SK-N-SH (cell line): Measurements from ENCODE around the gene BCL11B. TPM values are rescaled to one million over a fixed set of nuclear protein-coding genes. Genes with fewer than 3 reads are reported as not detected.

Source experiments
- CTCF ChIA-PET: fragments of 300-600, 350-600 bp; formaldehyde crosslinking; extraction: SDS; loops from one replicate; lab custom pipeline; 2021; lab: Yijun Ruan, JAX
- POLR2A ChIA-PET: fragments of 350-600 bp; sonication (Branson Sonifier 250); formaldehyde crosslinking; extraction: SDS; loops from one replicate; lab custom pipeline; 2020; ENCODE audit warnings: antibody characterized with exemption, inconsistent platforms; lab: Yijun Ruan, JAX
- DNase-seq: peaks from one replicate; pipeline ENCODE4 v3.0.0; 2012
- H2AFZ ChIP-seq: fragments of 200-600 bp; sonication (generic); 2 replicates; pipeline ENCODE4 v1.8.1; 2016; ENCODE audit warnings: antibody characterized with exemption, mild to moderate bottlenecking, low read depth
- H3F3A ChIP-seq: fragments of 200-600 bp; sonication (generic); replicated peaks from 2 replicates; pipeline ENCODE3; 2016; ENCODE audit warnings: antibody characterized with exemption, mild to moderate bottlenecking; ENCODE audit not compliant: insufficient read depth
- H3K27ac ChIP-seq, 2 experiments: fragments of 200-500 bp in 1 of 2; fragments of 200-600 bp in 1 of 2; sonication (Bioruptor generic) in 1 of 2; sonication (generic), shearing (Covaris generic) in 1 of 2; 2 replicates each; pipeline versions ENCODE4 v1.5.1 to v1.6.1; 2014 to 2016; ENCODE audit warnings: low read depth in 2 of 2, inconsistent platforms in 1 of 2, low read length in 1 of 2, mild to moderate bottlenecking in 1 of 2, mixed read lengths in 1 of 2
- H3K27me3 ChIP-seq: fragments of 200-600 bp; sonication (generic), shearing (Covaris generic); 2 replicates; pipeline ENCODE4 v1.6.1; 2016; ENCODE audit warnings: mixed run types; ENCODE audit not compliant: insufficient read depth
- H3K36me3 ChIP-seq, 2 experiments: fragments of 200-500 bp in 1 of 2; fragments of 200-600 bp in 1 of 2; sonication (Bioruptor generic) in 1 of 2; sonication (generic) in 1 of 2; replicated peaks in 1 of 2; 2 replicates each; pipeline versions ENCODE3 to v1.5.1; 2014 to 2016; ENCODE audit warnings: low read length in 1 of 2, mild to moderate bottlenecking in 1 of 2; ENCODE audit not compliant: insufficient read depth in 2 of 2, control insufficient read depth in 1 of 2
- H3K4me1 ChIP-seq, 2 experiments: fragments of 200-500 bp in 1 of 2; fragments of 200-600 bp in 1 of 2; sonication (Bioruptor generic) in 1 of 2; sonication (generic), shearing (Covaris generic) in 1 of 2; 2 replicates each; pipeline versions ENCODE4 v1.5.1 to v1.6.1; 2014 to 2016; ENCODE audit warnings: low read depth in 1 of 2, low read length in 1 of 2, mixed run types in 1 of 2; ENCODE audit not compliant: insufficient read depth in 2 of 2, control insufficient read depth in 1 of 2
- H3K4me2 ChIP-seq: fragments of 200-600 bp; sonication (generic), shearing (Covaris generic); 2 replicates; pipeline ENCODE4 v1.6.1; 2017; ENCODE audit warnings: mixed run types
- H3K4me3 ChIP-seq, 2 experiments: fragments of 200-500 bp in 1 of 2; fragments of 200-600 bp in 1 of 2; sonication (Bioruptor generic) in 1 of 2; sonication (generic), shearing (Covaris generic) in 1 of 2; 2 replicates each; pipeline versions ENCODE4 v1.5.1 to v1.8.1; 2014 to 2016; ENCODE audit warnings: low read depth in 2 of 2, inconsistent platforms in 1 of 2, low read length in 1 of 2, mild to moderate bottlenecking in 1 of 2, mixed read lengths in 1 of 2, moderate library complexity in 1 of 2
- H3K79me2 ChIP-seq: fragments of 200-600 bp; sonication (generic); 2 replicates; pipeline ENCODE4 v1.8.1; 2017; ENCODE audit warnings: mild to moderate bottlenecking; ENCODE audit not compliant: insufficient read depth
- H3K9ac ChIP-seq: fragments of 200-600 bp; sonication (generic); 2 replicates; pipeline ENCODE4 v1.6.1; 2017; ENCODE audit warnings: mixed run types
- H3K9me2 ChIP-seq: fragments of 200-600 bp; sonication (generic); 2 replicates; pipeline ENCODE4 v1.6.1; 2017; ENCODE audit warnings: mixed run types
- H3K9me3 ChIP-seq: fragments of 200-600 bp; sonication (generic); 2 replicates; pipeline ENCODE4 v1.6.1; 2017; ENCODE audit warnings: mixed run types, mild to moderate bottlenecking, moderate library complexity
- H4K20me1 ChIP-seq: fragments of 200-600 bp; sonication (generic); 2 replicates; pipeline ENCODE4 v1.6.1; 2017; ENCODE audit warnings: mild to moderate bottlenecking, mixed run types; ENCODE audit not compliant: insufficient read depth
- CHD2 ChIP-seq: fragments of 150-350 bp; IDR thresholded peaks from 2 replicates; pipeline ENCODE4 v1.6.1; 2018; ENCODE audit warnings: low read length; ENCODE audit not compliant: partially characterized antibody
- CTCF ChIP-seq: fragments of 200-600 bp; sonication (generic); IDR thresholded peaks from 2 replicates; pipeline ENCODE4 v1.6.1; 2017; ENCODE audit warnings: antibody characterized with exemption, mild to moderate bottlenecking, moderate library complexity
- EP300 ChIP-seq, 2 experiments: IDR thresholded peaks; 2 replicates each; pipeline versions ENCODE4 v1.4.0 to v1.6.1; 2012; ENCODE audit warnings: borderline replicate concordance in 1 of 2, low read depth in 1 of 2, low read length in 1 of 2
- FOSL2 ChIP-seq: IDR thresholded peaks from 2 replicates; pipeline ENCODE4 v1.4.0; 2012; ENCODE audit warnings: low read depth, mild to moderate bottlenecking, moderate library complexity, borderline replicate concordance
- FOXJ3 ChIP-seq: sonication (generic); formaldehyde crosslinking; IDR thresholded peaks from 2 replicates; pipeline ENCODE4 v1.5.1; 2020; ENCODE audit warnings: mild to moderate bottlenecking, missing genetic modification reagents
- FOXM1 ChIP-seq: IDR thresholded peaks from 2 replicates; pipeline ENCODE4 v1.4.0; 2012; ENCODE audit warnings: low read depth, mild to moderate bottlenecking
- GABPA ChIP-seq: IDR thresholded peaks from 2 replicates; pipeline ENCODE4 v1.4.0; 2012; ENCODE audit warnings: low read depth, mild to moderate bottlenecking
- GATA2 ChIP-seq: sonication (generic); formaldehyde crosslinking; IDR thresholded peaks from 2 replicates; pipeline ENCODE4 v1.5.0; 2020; ENCODE audit warnings: mild to moderate bottlenecking, missing genetic modification reagents
- IRF3 ChIP-seq: fragments of 150-350 bp; IDR thresholded peaks from 2 replicates; pipeline ENCODE4 v1.6.1; 2016; ENCODE audit warnings: mild to moderate bottlenecking, low read depth, low read length
- JUND ChIP-seq: IDR thresholded peaks from 2 replicates; pipeline ENCODE4 v1.4.0; 2012
- MAX ChIP-seq: IDR thresholded peaks from 2 replicates; pipeline ENCODE4 v1.4.0; 2012; ENCODE audit warnings: low read depth
- MXI1 ChIP-seq: IDR thresholded peaks from 2 replicates; pipeline ENCODE4 v1.6.1; 2012; ENCODE audit warnings: mild to moderate bottlenecking, low read depth, low read length, improper control_type of control experiment
- NRF1 ChIP-seq: IDR thresholded peaks from 2 replicates; pipeline ENCODE4 v1.6.1; 2012; ENCODE audit warnings: low read depth, mild to moderate bottlenecking, low read length
- PBX3 ChIP-seq: IDR thresholded peaks from 2 replicates; pipeline ENCODE4; 2012
- POLR2AphosphoS5 ChIP-seq: IDR thresholded peaks from 2 replicates; pipeline ENCODE4 v1.6.1; 2012; ENCODE audit warnings: low read depth, low read length
- RCOR1 ChIP-seq: fragments of 150-350 bp; IDR thresholded peaks from 2 replicates; pipeline ENCODE4 v1.6.1; 2017; ENCODE audit warnings: antibody characterized with exemption, low read length
- RFX5 ChIP-seq: IDR thresholded peaks from 2 replicates; pipeline ENCODE4 v1.6.1; 2012; ENCODE audit warnings: mild to moderate bottlenecking, improper control_type of control experiment, low read length
- RXRA ChIP-seq: IDR thresholded peaks from 2 replicates; pipeline ENCODE4 v1.4.0; 2012; ENCODE audit warnings: low read depth, mild to moderate bottlenecking, borderline replicate concordance
- SMC3 ChIP-seq: IDR thresholded peaks from 2 replicates; pipeline ENCODE4 v1.6.1; 2012; ENCODE audit warnings: low read depth, low read length, improper control_type of control experiment
- WGBS: methylation state at CpG from one replicate; pipeline ENCODE4 v1.1.6; 2017; ENCODE audit warnings: low lambda C conversion rate; 5-methylcytosine and 5-hydroxymethylcytosine counted together
- polyA plus RNA-seq, 3 experiments: library from polyadenylated mRNA; depleted of rRNA; stranded (reverse); fragments of >200 nt; gene quantifications; 2 replicates each; pipeline ENCODE4 v1.2.3, GENCODE V29; 2012
- TF ChIP-seq, protein P1 (sequence below): fragments of 150-350 bp; IDR thresholded peaks from 2 replicates; pipeline ENCODE4 v1.6.1; 2017; ENCODE audit warnings: antibody characterized with exemption, low read length, low read depth, borderline replicate concordance
- TF ChIP-seq, protein P2 (sequence below): IDR thresholded peaks from 2 replicates; pipeline ENCODE4 v1.4.0; 2012; ENCODE audit warnings: low read depth, borderline replicate concordance
- TF ChIP-seq, protein P3 (sequence below): IDR thresholded peaks from 2 replicates; pipeline ENCODE4 v1.4.0; 2012; ENCODE audit warnings: low read depth, borderline replicate concordance

The BCL11B gene
- polyA plus RNA-seq, 1 of the 3 experiments (the other 2 are of a cell fraction) = not detected

DNA sequence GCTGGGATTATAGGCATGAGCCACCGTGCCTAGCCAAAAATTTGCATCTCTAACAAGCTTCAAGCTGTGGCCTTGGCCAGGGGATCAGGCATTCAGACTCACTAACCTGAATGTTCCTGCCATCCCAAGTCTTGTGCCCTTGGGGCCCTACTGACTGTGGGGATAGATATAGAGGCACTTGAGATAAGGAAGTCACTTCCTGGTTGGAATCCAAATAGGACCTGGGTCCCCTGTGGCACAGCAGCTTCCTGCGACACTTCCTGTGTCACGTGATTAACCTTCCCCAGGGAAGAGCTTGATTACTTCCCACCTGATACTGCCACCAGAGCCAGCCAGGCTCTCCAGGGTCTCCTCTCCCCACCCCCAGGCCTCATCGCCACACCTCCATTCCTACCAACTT is 128.2 kb downstream of the BCL11B start:
- H3K9me3 ChIP-seq = no peaks in the 10 kb centered on the region
- no peaks in the 10 kb centered on the region for H4K20me1 ChIP-seq
- no peak overlapping the region for H3K4me3 ChIP-seq
- ChIA-PET CTCF (no interaction called here), POLR2A (no interaction called here)
- no peak overlapping the region for H2AFZ ChIP-seq
- TF ChIP-seq NRF1 (no peak), POLR2AphosphoS5 (no peak), FOXJ3 (CRISPR knock-in tag) (no peak), MXI1 (no peak), IRF3 (no peak), FOXM1 (no peak), EP300 (IDR thresholded peaks at IDR 0.05; ENCODE audit: borderline replicate concordance in 1 of 2, low read depth in 1 of 2, low read length in 1 of 2) (no peak), JUND (no peak), GABPA (no peak), CHD2 (no peak), MAX (no peak), RCOR1 (no peak), GATA2 (CRISPR knock-in tag) (no peak)
- TF ChIP-seq, protein P1, sequence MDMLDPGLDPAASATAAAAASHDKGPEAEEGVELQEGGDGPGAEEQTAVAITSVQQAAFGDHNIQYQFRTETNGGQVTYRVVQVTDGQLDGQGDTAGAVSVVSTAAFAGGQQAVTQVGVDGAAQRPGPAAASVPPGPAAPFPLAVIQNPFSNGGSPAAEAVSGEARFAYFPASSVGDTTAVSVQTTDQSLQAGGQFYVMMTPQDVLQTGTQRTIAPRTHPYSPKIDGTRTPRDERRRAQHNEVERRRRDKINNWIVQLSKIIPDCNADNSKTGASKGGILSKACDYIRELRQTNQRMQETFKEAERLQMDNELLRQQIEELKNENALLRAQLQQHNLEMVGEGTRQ = no peak
- no peaks in the 10 kb centered on the region for H3K9me2 ChIP-seq
- no peak overlapping the region for H3K4me2 ChIP-seq
- H3K27me3 ChIP-seq = peaks cover 37% of the 10 kb centered on the region
- DNase-seq = no peak
- H3K9ac ChIP-seq = no peak overlapping the region
- H3K27ac ChIP-seq = no peak overlapping the region
- 15% methylated on average over 2 of the region's 4 CpGs for WGBS
- no peaks in the 10 kb centered on the region for H3K36me3 ChIP-seq
- H3F3A ChIP-seq = no peaks in the 10 kb centered on the region
- no peaks in the 10 kb centered on the region for H3K79me2 ChIP-seq
- H3K4me1 ChIP-seq = no peaks in the 10 kb centered on the region

GRCh38 chr14:99143126-99143525 is 128.9 kb downstream of the BCL11B start:
- Histone ChIP-seq H2AFZ (no peak overlapping the region), H3K36me3 (no peaks in the 10 kb centered on the region), H3K4me1 (no peaks in the 10 kb centered on the region), H3K79me2 (no peaks in the 10 kb centered on the region), H3K27me3 (peaks cover 36% of the 10 kb centered on the region), H3K27ac (no peak overlapping the region), H3K9me3 (no peaks in the 10 kb centered on the region), H3F3A (no peaks in the 10 kb centered on the region), H4K20me1 (no peaks in the 10 kb centered on the region), H3K4me3 (no peak overlapping the region), H3K4me2 (no peak overlapping the region), H3K9ac (no peak overlapping the region), H3K9me2 (no peaks in the 10 kb centered on the region)
- no peak for DNase-seq
- 10% methylated on average over 2 of the region's 2 CpGs for WGBS
- POLR2A ChIA-PET = no interaction called here
- CTCF ChIA-PET = no interaction called here
- no peak for TF ChIP-seq NRF1
- TF ChIP-seq CTCF = no peak
- TF ChIP-seq GATA2 (CRISPR knock-in tag) = no peak
- TF ChIP-seq RXRA = no peak
- TF ChIP-seq, protein P2, sequence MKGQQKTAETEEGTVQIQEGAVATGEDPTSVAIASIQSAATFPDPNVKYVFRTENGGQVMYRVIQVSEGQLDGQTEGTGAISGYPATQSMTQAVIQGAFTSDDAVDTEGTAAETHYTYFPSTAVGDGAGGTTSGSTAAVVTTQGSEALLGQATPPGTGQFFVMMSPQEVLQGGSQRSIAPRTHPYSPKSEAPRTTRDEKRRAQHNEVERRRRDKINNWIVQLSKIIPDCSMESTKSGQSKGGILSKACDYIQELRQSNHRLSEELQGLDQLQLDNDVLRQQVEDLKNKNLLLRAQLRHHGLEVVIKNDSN = no peak
- no peak for TF ChIP-seq RFX5
- TF ChIP-seq FOXJ3 (CRISPR knock-in tag) = no peak
- TF ChIP-seq FOSL2 = no peak
- TF ChIP-seq, protein P3, sequence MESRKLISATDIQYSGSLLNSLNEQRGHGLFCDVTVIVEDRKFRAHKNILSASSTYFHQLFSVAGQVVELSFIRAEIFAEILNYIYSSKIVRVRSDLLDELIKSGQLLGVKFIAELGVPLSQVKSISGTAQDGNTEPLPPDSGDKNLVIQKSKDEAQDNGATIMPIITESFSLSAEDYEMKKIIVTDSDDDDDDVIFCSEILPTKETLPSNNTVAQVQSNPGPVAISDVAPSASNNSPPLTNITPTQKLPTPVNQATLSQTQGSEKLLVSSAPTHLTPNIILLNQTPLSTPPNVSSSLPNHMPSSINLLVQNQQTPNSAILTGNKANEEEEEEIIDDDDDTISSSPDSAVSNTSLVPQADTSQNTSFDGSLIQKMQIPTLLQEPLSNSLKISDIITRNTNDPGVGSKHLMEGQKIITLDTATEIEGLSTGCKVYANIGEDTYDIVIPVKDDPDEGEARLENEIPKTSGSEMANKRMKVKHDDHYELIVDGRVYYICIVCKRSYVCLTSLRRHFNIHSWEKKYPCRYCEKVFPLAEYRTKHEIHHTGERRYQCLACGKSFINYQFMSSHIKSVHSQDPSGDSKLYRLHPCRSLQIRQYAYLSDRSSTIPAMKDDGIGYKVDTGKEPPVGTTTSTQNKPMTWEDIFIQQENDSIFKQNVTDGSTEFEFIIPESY = no peak
- no peak for TF ChIP-seq SMC3
- TF ChIP-seq PBX3 = no peak
